ENCODE measurements around the gene WASF1. TPM values are rescaled to one million over a fixed set of nuclear protein-coding genes. Genes with fewer than 3 reads are reported as not detected.
"Not testable (repeated sequence)": the region's sequence is repeated elsewhere in the genome, so short reads cannot be mapped to it uniquely, and the experiment has no call there.

Gene WASF1
- total RNA-seq, 1 donor from 2014 or later = 6.2 TPM

- POLR2A ChIA-PET = no interaction called here
- no peak for ATAC-seq (ENCODE audit: low read depth)
- Mint-ChIP-seq H3K36me3 (ENCODE audit: low read depth) (no peaks in the 10 kb centered on the region), H3K4me1 (peaks cover 12% of the 10 kb centered on the region), H3K27me3 (peaks cover 3% of the 10 kb centered on the region), H3K4me3 (no peak overlapping the region), H3K9me3 (no peaks in the 10 kb centered on the region), H3K27ac (no peak overlapping the region)
- intact Hi-C loops (cut with micrococcal nuclease) = no loop called here
- DNase-seq = no peak
- CTCF ChIA-PET = no interaction called here
- TF ChIP-seq CTCF (IDR thresholded peaks at IDR 0.05) = no peak
Measured at GRCh38 chr6:110085285-110085684, 94.2 kb downstream of the WASF1 start.

DNA sequence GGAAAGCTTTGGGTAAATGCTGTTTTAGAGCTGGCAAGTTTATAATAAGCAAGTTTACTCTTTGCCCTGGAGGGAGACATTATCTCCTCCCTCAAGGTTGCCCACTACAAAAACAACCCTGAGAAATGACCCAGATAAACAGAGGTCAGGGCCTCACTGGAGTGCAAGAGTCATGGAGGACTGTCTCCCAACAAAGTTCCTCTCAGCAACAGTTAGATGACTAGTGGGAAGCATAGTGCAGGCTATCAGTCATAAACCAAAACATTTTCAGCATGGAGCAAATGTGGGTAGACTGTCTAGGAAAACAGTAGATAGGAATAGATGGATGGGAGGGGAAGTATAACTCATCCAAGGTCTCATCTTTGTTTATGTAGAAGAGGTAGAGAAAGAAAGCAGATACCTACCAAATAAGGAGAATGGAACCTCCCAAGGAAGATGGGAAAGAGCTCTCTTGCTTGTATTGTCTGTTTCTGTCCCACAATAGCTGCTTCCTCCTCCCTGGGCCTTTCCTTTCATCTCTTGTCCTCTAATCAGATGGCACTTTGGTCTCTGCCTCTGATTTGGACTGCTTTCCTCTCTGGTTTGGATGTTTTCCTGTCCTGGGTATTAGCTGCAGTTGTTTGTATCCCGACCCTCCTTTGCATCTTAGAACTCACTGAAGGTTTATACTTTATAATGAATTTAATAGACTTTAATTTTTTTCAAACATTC is 95.4 kb downstream of the WASF1 start:
- ChIA-PET CTCF (no interaction called here), POLR2A (no interaction called here)
- ATAC-seq (ENCODE audit: low read depth) = no peak
- DNase-seq = no peak
- Mint-ChIP-seq H3K27me3 (no peaks in the 10 kb centered on the region), H3K4me3 (no peak overlapping the region), H3K27ac (no peak overlapping the region), H3K36me3 (ENCODE audit: low read depth) (no peaks in the 10 kb centered on the region), H3K9me3 (no peaks in the 10 kb centered on the region), H3K4me1 (peaks cover 14% of the 10 kb centered on the region)
- no peak for TF ChIP-seq CTCF (IDR thresholded peaks at IDR 0.05)
- intact Hi-C loops (cut with micrococcal nuclease) = no loop called here

DNA sequence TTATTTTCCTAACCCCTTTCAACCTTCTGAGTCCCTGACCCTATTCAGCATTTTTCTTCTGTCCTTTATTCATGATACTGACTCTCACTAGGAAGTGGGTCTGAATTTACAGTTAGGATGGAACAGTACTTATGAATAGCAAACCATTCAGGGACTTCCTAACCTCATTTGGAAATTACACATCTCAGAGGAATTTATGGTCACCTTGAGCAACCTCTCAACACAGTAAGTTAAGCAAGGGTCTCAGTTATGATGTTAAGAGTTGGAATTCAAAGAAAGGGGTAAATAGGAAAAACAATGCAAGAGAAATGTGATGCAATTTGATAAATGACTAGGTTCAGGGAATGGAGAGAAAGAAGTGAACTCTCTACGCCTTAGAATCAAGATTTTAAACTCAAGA is 104.1 kb downstream of the WASF1 start:
- Mint-ChIP-seq H3K36me3 (ENCODE audit: low read depth) (no peaks in the 10 kb centered on the region), H3K27ac (no peak overlapping the region), H3K4me3 (no peak overlapping the region), H3K27me3 (peaks cover 2% of the 10 kb centered on the region), H3K9me3 (no peaks in the 10 kb centered on the region), H3K4me1 (peaks cover 2% of the 10 kb centered on the region)
- DNase-seq = no peak
- ChIA-PET POLR2A (no interaction called here), CTCF (no interaction called here)
- TF ChIP-seq CTCF (IDR thresholded peaks at IDR 0.05) = no peak
- intact Hi-C loops (cut with micrococcal nuclease) = no loop called here
- ATAC-seq (ENCODE audit: low read depth) = no peak

DNA sequence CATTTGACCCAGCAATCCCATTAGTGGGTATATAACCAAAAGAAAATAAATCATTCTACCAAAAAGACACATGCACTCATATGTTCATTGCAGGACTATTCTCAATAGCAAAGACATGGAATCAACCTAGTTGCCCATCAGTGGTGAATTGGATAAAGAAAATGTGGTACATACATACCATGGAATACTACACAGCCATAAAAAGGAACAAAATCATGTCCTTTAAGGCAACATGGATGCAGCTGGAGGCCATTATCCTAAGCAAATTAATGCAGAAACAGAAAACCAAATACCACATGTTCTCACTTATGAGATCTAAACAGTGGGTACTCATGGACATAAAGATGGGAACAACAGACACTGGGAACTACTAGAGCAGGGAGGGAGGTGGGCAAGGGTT is 106.0 kb downstream of the WASF1 start:
- intact Hi-C loops (cut with micrococcal nuclease) = not testable (repeated sequence)

GRCh38 chr6:110068592-110068967 is 110.9 kb downstream of the WASF1 start:
- CTCF ChIA-PET = no interaction called here
- Mint-ChIP-seq H3K9me3 (no peaks in the 10 kb centered on the region), H3K4me1 (peaks cover 19% of the 10 kb centered on the region), H3K4me3 (no peak overlapping the region), H3K36me3 (ENCODE audit: low read depth) (no peaks in the 10 kb centered on the region), H3K27ac (no peak overlapping the region), H3K27me3 (peaks cover 9% of the 10 kb centered on the region)
- DNase-seq (no peak), ATAC-seq (ENCODE audit: low read depth) (no peak)
- TF ChIP-seq CTCF (IDR thresholded peaks at IDR 0.05) = no peak
- POLR2A ChIA-PET = no interaction called here
- intact Hi-C loops (cut with micrococcal nuclease) = no loop called here

More for the DNA sequence above, 106.0 kb downstream of the WASF1 start:
- POLR2A ChIA-PET; DNase-seq; CTCF ChIA-PET; H3K4me3 Mint-ChIP-seq; H3K9me3 Mint-ChIP-seq; ATAC-seq (ENCODE audit: low read depth); H3K4me1 Mint-ChIP-seq; H3K27me3 Mint-ChIP-seq; H3K27ac Mint-ChIP-seq; H3K36me3 Mint-ChIP-seq (ENCODE audit: low read depth): not testable (repeated sequence)

Data from activated B cell treated with CpG ODN at 0.5 μM for 24 hours (primary cell).